ENCODE results near the gene ALLC. TPM values are rescaled to one million over a fixed set of nuclear protein-coding genes. Genes with fewer than 3 reads are reported as not detected.

Gene ALLC
- total and polyA plus RNA-seq, 7 donors, result not detected

DNA sequence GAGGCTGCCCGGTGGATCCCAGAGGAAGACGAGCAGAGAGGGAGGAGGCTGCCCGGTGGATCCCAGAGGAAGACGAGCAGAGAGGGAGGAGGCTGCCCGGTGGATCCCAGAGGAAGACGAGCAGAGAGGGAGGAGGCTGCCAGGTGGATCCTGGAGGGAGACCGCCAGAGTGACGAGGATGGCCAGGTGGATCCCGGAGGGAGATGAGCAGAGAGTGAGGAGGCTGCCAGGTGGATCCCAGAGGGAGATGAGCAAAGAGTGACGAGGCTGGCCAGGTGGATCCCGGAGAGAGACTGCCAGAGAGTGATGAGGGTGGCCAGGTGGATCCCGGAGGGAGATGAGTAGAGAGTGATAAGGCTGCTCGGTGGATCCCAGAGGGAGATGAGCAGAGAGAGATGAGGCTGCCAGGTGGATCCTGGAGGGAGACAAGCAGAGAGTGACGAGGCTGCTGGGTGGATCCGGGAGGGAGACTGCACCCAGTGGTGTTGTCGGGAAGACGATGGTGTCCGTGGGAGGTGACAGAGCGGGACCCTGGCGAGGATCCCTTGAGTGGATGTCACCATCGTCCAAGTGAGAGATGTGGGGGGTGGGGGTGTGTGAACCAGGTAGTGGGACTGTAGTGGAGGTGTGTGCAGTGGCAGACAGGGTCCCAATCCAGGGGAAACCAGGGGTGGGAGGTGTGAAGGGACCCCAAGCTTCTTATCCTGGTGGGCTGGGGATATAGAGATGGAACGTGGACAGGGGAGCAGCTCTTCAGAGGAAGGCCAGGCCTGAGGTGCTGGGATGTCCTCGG is 67.7 kb downstream of the ALLC start:
- Histone ChIP-seq H3K27me3 (peaks cover 0 to 7% (median 0%) of the 10 kb centered on the region in 3 donors), H3K4me1 (peaks cover 0 to 7% (median 0%) of the 10 kb centered on the region in 4 donors), H3K36me3 (no peaks in the 10 kb centered on the region), H3K4me3 (no peak overlapping the region), H3K9me3 (no peaks in the 10 kb centered on the region), H3K27ac (no peak overlapping the region)
- intact Hi-C loops (cut with DNase I), result loop anchor here (5.0 kb wide), 1 partner anchor 57 kb away; no protein-coding TSS in a partner anchor
- TF ChIP-seq, protein P1, sequence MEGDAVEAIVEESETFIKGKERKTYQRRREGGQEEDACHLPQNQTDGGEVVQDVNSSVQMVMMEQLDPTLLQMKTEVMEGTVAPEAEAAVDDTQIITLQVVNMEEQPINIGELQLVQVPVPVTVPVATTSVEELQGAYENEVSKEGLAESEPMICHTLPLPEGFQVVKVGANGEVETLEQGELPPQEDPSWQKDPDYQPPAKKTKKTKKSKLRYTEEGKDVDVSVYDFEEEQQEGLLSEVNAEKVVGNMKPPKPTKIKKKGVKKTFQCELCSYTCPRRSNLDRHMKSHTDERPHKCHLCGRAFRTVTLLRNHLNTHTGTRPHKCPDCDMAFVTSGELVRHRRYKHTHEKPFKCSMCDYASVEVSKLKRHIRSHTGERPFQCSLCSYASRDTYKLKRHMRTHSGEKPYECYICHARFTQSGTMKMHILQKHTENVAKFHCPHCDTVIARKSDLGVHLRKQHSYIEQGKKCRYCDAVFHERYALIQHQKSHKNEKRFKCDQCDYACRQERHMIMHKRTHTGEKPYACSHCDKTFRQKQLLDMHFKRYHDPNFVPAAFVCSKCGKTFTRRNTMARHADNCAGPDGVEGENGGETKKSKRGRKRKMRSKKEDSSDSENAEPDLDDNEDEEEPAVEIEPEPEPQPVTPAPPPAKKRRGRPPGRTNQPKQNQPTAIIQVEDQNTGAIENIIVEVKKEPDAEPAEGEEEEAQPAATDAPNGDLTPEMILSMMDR (IDR thresholded peaks at IDR 0.05), result no peak
- TF ChIP-seq POLR2A (IDR thresholded peaks at IDR 0.05) (no peak), EP300 (IDR thresholded peaks at IDR 0.05) (no peak), POLR2AphosphoS5 (IDR thresholded peaks at IDR 0.05) (no peak)
- WGBS, 2 donors, result 79 to 81% methylated on average over 23 of the region's 23 CpGs
- DNase-seq, result no peak

DNA sequence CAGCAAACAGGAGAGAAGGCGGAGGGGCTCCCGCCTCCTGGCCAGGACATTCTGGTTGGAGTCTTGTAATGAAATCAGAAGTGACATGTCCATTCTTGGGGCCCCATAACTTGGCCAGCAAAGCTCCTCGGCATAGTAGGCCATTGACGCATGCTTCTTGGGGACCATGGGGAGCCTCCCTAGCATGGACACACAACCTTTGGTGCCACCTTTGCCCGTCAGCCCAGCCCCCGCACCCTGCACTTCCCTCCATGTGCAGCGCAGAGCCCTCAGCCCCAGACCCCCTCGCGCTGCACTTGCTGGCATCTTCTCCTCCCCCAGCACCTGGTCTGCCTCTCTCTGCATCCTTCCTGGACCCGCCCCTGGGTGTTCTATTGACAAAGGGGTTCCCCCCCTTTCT is 68.5 kb downstream of the ALLC start:
- no peaks in the 10 kb centered on the region for H3K36me3 ChIP-seq
- intact Hi-C loops (cut with DNase I), result loop anchor here (5.0 kb wide), 1 partner anchor 56 kb away; no protein-coding TSS in a partner anchor
- no peak for TF ChIP-seq POLR2AphosphoS5 (IDR thresholded peaks at IDR 0.05)
- TF ChIP-seq EP300 (IDR thresholded peaks at IDR 0.05), result no peak
- TF ChIP-seq, protein P1 (IDR thresholded peaks at IDR 0.05), result no peak
- no peak for TF ChIP-seq POLR2A (IDR thresholded peaks at IDR 0.05)
- no peak overlapping the region for H3K4me3 ChIP-seq
- 81 to 87% methylated on average over 10 of the region's 10 CpGs for WGBS, 2 donors
- H3K9me3 ChIP-seq, result no peaks in the 10 kb centered on the region
- no peak for DNase-seq
- H3K4me1 ChIP-seq, result peaks cover 0 to 7% (median 0%) of the 10 kb centered on the region in 4 donors
- peaks cover 0 to 7% (median 0%) of the 10 kb centered on the region in 3 donors for H3K27me3 ChIP-seq
- no peak overlapping the region for H3K27ac ChIP-seq

DNA sequence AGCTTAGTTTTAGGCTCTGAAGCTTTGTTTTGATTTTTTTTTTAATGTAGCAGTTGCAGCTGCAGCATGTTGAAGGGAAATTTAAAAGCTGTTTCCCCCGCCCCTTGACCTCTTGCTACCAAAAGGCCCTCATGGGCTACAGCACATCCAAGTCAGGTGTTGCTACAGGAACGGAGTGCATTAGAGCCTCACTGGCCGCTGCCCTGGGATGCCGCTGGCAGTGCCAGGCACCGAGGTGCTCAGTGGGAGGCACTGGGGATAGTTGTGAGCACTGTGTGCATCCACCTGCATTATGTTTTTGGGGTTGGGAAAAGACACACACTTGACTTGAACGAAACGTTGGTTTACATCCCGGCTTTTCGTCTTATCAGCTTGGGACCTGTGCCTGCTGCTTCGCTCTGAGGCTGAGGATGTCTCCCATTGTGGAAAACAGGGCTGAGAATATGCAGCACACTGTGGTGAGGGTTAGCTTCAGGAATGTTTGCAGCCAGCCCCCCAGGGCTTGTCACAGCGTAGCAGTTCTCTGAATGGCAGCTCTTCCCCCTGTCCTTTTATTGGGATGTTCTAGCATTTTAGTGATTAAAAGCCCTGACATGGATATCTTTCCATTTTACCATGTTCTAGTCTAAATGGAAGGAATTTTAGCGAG is 69.5 kb downstream of the ALLC start:
- intact Hi-C loops (cut with DNase I), result loop anchor here (5.0 kb wide), 1 partner anchor 55 kb away; no protein-coding TSS in a partner anchor
- H3K4me3 ChIP-seq, result no peak overlapping the region
- no peak for DNase-seq
- H3K27ac ChIP-seq, result no peak overlapping the region
- peaks cover 0 to 7% (median 0%) of the 10 kb centered on the region in 4 donors for H3K4me1 ChIP-seq
- peaks cover 0 to 7% (median 0%) of the 10 kb centered on the region in 3 donors for H3K27me3 ChIP-seq
- no peak for TF ChIP-seq POLR2A (IDR thresholded peaks at IDR 0.05)
- TF ChIP-seq POLR2AphosphoS5 (IDR thresholded peaks at IDR 0.05), result no peak
- TF ChIP-seq, protein P1 (IDR thresholded peaks at IDR 0.05), result no peak
- no peak for TF ChIP-seq EP300 (IDR thresholded peaks at IDR 0.05)
- no peaks in the 10 kb centered on the region for H3K9me3 ChIP-seq
- H3K36me3 ChIP-seq, result no peaks in the 10 kb centered on the region
- 67 to 75% methylated on average over 12 of the region's 12 CpGs for WGBS, 2 donors

DNA sequence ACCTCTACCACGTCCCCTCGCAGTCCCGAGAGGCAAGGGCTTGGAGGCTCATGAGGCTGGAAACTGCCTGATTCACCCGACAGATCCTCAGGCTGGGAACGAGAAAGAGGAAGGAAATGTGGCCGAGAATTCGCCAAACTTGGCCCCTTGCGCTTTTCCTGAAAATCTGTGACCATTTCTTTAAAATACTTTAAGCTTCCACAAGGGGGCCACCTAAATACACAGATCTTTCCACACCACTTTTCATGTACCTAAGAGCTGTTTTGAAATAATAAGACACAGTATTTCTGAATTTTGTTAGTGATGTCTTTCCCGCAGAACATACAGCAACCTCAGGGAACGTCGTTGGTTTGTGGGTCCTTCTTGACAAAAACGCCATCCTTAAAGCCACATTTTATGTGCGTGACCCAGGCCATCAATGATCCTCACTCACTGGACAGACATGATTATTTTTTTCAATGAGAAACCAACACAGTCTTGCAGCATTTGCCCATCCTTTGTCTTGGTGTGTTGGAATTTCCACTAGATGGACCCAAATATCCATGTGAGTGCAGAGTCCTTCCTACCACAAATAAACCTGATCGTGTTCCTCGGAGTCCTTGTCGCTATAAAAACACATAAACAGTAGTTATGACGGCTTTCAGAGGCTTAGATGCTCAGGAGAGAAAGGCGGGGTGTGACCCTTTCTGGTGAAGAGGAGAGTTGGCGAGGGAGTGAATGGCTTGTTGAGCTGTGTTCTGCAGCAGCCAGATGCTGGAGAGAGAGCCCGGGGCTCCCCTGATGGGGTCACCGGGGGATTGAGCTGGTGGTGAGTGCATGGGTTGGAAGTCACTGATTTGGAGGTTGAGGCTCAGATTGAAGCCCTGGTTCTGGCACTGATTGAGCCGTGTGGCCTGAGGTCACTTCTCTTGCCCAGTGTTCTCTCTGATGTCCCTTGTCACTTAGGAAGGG is 70.4 kb downstream of the ALLC start:
- H3K4me1 ChIP-seq, result peaks cover 0 to 7% (median 0%) of the 10 kb centered on the region in 4 donors
- no peak overlapping the region for H3K4me3 ChIP-seq
- DNase-seq, result no peak
- no peaks in the 10 kb centered on the region for H3K36me3 ChIP-seq
- intact Hi-C loops (cut with DNase I), result loop anchor here (5.0 kb wide), 1 partner anchor 54 kb away; no protein-coding TSS in a partner anchor
- H3K27ac ChIP-seq, result no peak overlapping the region
- no peak for TF ChIP-seq POLR2A (IDR thresholded peaks at IDR 0.05)
- TF ChIP-seq, protein P1 (IDR thresholded peaks at IDR 0.05), result peak; percentile 23 to 53 (median 34)
- 32 to 37% methylated on average over 22 of the region's 22 CpGs for whole genome bisulfite sequencing, 2 donors
- peaks cover 0 to 7% (median 0%) of the 10 kb centered on the region in 3 donors for H3K27me3 ChIP-seq
- H3K9me3 ChIP-seq, result no peaks in the 10 kb centered on the region
